GM18511 (cell line): ENCODE data around the gene CD68.

Experiments used
- ATAC-seq: cut with Tn5 transposase; IDR thresholded peaks from one replicate; pipeline ENCODE4 v1.9.1; 2021; ENCODE audit warnings: mild to moderate bottlenecking, moderate library complexity; ENCODE audit not compliant: unreplicated experiment

CD68 gene

GRCh38 chr17:7579001-7579833 lies at the start of gene CD68:
Gene CD68, plus strand, starts transcription at chr17:7579638. Its CDS starts 40 bp downstream, at chr17:7579678.
- peak; percentile 67 for ATAC-seq

- ATAC-seq, result no peak
Observed at GRCh38 chr17:7530023-7530900, 49.2 kb upstream of the CD68 start.

- no peak for ATAC-seq
Observed at GRCh38 chr17:7538050-7538449, 41.4 kb upstream of the CD68 start.

GRCh38 chr17:7538891-7539545 lies 40.4 kb upstream of the CD68 start:
- ATAC-seq, result no peak

- no peak for ATAC-seq
Observed at GRCh38 chr17:7541074-7541621, 38.3 kb upstream of the CD68 start.

- ATAC-seq, result no peak
Observed at GRCh38 chr17:7544911-7545310, 34.5 kb upstream of the CD68 start.

- ATAC-seq, result no peak
Observed at GRCh38 chr17:7548585-7549400, 30.6 kb upstream of the CD68 start, which contains the start of gene TNFSF12. Gene TNFSF12, plus strand, starts transcription at chr17:7549058. Its CDS starts 96 bp downstream, at chr17:7549154.

GRCh38 chr17:7549401-7550055 lies 29.9 kb upstream of the CD68 start:
- no peak for ATAC-seq

GRCh38 chr17:7550344-7550743 lies 29.1 kb upstream of the CD68 start:
- ATAC-seq, result no peak

- no peak for ATAC-seq
Observed at GRCh38 chr17:7551396-7551795, 28.0 kb upstream of the CD68 start.

- ATAC-seq, result peak; percentile 70
Observed at GRCh38 chr17:7552621-7553051, 26.8 kb upstream of the CD68 start.

GRCh38 chr17:7553356-7553755 lies 26.1 kb upstream of the CD68 start:
- no peak for ATAC-seq

GRCh38 chr17:7555320-7555948 lies 24.0 kb upstream of the CD68 start:
- ATAC-seq, result no peak

- ATAC-seq, result no peak
Observed at GRCh38 chr17:7556627-7557026, 22.8 kb upstream of the CD68 start.

GRCh38 chr17:7557147-7557764 lies 22.2 kb upstream of the CD68 start:
- no peak for ATAC-seq

- no peak for ATAC-seq
Observed at GRCh38 chr17:7557775-7558543, 21.5 kb upstream of the CD68 start.

- no peak for ATAC-seq
Observed at GRCh38 chr17:7558544-7559319, 20.7 kb upstream of the CD68 start, which contains the start of gene TNFSF13. Gene TNFSF13, plus strand, starts transcription at chr17:7558750. Its CDS starts 290 bp downstream, at chr17:7559040.
